Mesenchymal stem cell (in vitro differentiated cells and primary cell): Measurements from ENCODE around the gene MEF2A.

ENCODE experiments used
- DNase-seq: peaks from one replicate; pipeline ENCODE4 v3.0.0-alpha.2; 2013
- H2AFZ ChIP-seq: one replicate; pipeline ENCODE4 v1.6.1; 2013; ENCODE audit warnings: low read depth, mild to moderate bottlenecking, control low read depth, inconsistent platforms, low read length, moderate library complexity
- H2AK5ac ChIP-seq: 2 replicates; pipeline ENCODE4 v1.6.1; 2013; ENCODE audit warnings: low read length, moderate library complexity, mild to moderate bottlenecking, inconsistent platforms; ENCODE audit not compliant: severe bottlenecking
- H2BK120ac ChIP-seq: one replicate; pipeline ENCODE4 v1.6.1; 2013; ENCODE audit warnings: low read depth, mild to moderate bottlenecking, inconsistent platforms, low read length, moderate library complexity
- H2BK12ac ChIP-seq, 2 experiments: one replicate each; pipeline ENCODE4 v1.6.1; 2013; ENCODE audit warnings: inconsistent platforms in 2 of 2, low read length in 2 of 2, mild to moderate bottlenecking in 2 of 2, moderate library complexity in 2 of 2, control low read depth in 1 of 2
- H2BK15ac ChIP-seq: one replicate; pipeline ENCODE4 v1.6.1; 2013; ENCODE audit warnings: mild to moderate bottlenecking, low read depth, inconsistent platforms; ENCODE audit not compliant: poor library complexity, severe bottlenecking
- H2BK5ac ChIP-seq: 2 replicates; pipeline ENCODE4 v1.6.1; 2013; ENCODE audit warnings: low read depth, mild to moderate bottlenecking, low read length, control low read depth, inconsistent platforms; ENCODE audit not compliant: poor library complexity, severe bottlenecking
- H3K14ac ChIP-seq, 2 experiments: one replicate each; pipeline ENCODE4 v1.6.1; 2013; ENCODE audit warnings: inconsistent platforms in 2 of 2, low read length in 2 of 2, control low read depth in 1 of 2, mild to moderate bottlenecking in 1 of 2, moderate library complexity in 1 of 2
- H3K18ac ChIP-seq, 2 experiments: one replicate each; pipeline ENCODE4 v1.6.1; 2013; ENCODE audit warnings: inconsistent platforms in 2 of 2, low read length in 2 of 2, control low read depth in 1 of 2, low read depth in 1 of 2, mild to moderate bottlenecking in 1 of 2
- H3K23ac ChIP-seq, 2 experiments: one replicate each; pipeline ENCODE4 v1.6.1; 2013; ENCODE audit warnings: inconsistent platforms in 2 of 2, low read length in 2 of 2, mild to moderate bottlenecking in 2 of 2, moderate library complexity in 2 of 2, control low read depth in 1 of 2
- H3K27ac ChIP-seq: 2 replicates; pipeline ENCODE4 v1.5.1; 2013; ENCODE audit warnings: mild to moderate bottlenecking, moderate library complexity, low read length, control low read depth, inconsistent platforms; ENCODE audit not compliant: poor library complexity, severe bottlenecking
- H3K27me3 ChIP-seq, 2 experiments: 2 replicates each; pipeline versions ENCODE4 v1.6.1 to v1.7.0; 2013; ENCODE audit warnings: low read length in 2 of 2, mild to moderate bottlenecking in 2 of 2, moderate library complexity in 2 of 2, control low read depth in 1 of 2, inconsistent platforms in 1 of 2; ENCODE audit not compliant: control insufficient read depth in 1 of 2, insufficient read depth in 1 of 2
- H3K36me3 ChIP-seq, 2 experiments: 2 replicates each; pipeline versions ENCODE4 v1.6.1 to v1.7.0; 2013; ENCODE audit warnings: low read length in 2 of 2, control low read depth in 1 of 2, inconsistent platforms in 1 of 2, low read depth in 1 of 2, mild to moderate bottlenecking in 1 of 2; ENCODE audit not compliant: insufficient read depth in 2 of 2, control insufficient read depth in 1 of 2
- H3K4ac ChIP-seq, 2 experiments: one replicate each; pipeline ENCODE4 v1.6.1; 2013; ENCODE audit warnings: inconsistent platforms in 2 of 2, low read length in 2 of 2, mild to moderate bottlenecking in 2 of 2, moderate library complexity in 2 of 2, control low read depth in 1 of 2, low read depth in 1 of 2
- H3K4me1 ChIP-seq: 2 replicates; pipeline ENCODE4 v1.6.1; 2013; ENCODE audit warnings: low read depth, low read length, control low read depth; ENCODE audit not compliant: control insufficient read depth, insufficient read depth
- H3K4me2 ChIP-seq: 2 replicates; pipeline ENCODE4 v1.6.1; 2013; ENCODE audit warnings: low read length, mild to moderate bottlenecking, inconsistent platforms; ENCODE audit not compliant: poor library complexity, severe bottlenecking
- H3K4me3 ChIP-seq, 2 experiments: 2 replicates each; pipeline versions ENCODE4 v1.5.1 to v1.7.0; 2013; ENCODE audit warnings: low read length in 2 of 2, mild to moderate bottlenecking in 2 of 2, control low read depth in 1 of 2, low read depth in 1 of 2; ENCODE audit not compliant: insufficient read depth in 1 of 2
- H3K79me1 ChIP-seq: replicated peaks from 2 replicates; pipeline ENCODE4 v1.6.1; 2013; ENCODE audit warnings: mild to moderate bottlenecking, control low read depth, low read length, inconsistent platforms; ENCODE audit not compliant: poor library complexity, severe bottlenecking
- H3K9ac ChIP-seq: 2 replicates; pipeline ENCODE4 v1.7.0; 2013; ENCODE audit warnings: mild to moderate bottlenecking, low read length, moderate library complexity
- H3K9me3 ChIP-seq: 2 replicates; pipeline ENCODE4 v1.7.0; 2013; ENCODE audit warnings: mild to moderate bottlenecking, low read length; ENCODE audit not compliant: control insufficient read depth
- H4K8ac ChIP-seq: one replicate; pipeline ENCODE4 v1.6.1; 2013; ENCODE audit warnings: inconsistent platforms, mild to moderate bottlenecking, low read length, moderate library complexity
- H4K91ac ChIP-seq: one replicate; pipeline ENCODE4 v1.6.1; 2013; ENCODE audit warnings: mild to moderate bottlenecking, low read length, inconsistent platforms
- WGBS: methylation state at CpG from one replicate; pipeline ENCODE4 v1.1.7; 2013; ENCODE audit warnings: mixed read lengths; 5-methylcytosine and 5-hydroxymethylcytosine counted together

The MEF2A gene

DNA sequence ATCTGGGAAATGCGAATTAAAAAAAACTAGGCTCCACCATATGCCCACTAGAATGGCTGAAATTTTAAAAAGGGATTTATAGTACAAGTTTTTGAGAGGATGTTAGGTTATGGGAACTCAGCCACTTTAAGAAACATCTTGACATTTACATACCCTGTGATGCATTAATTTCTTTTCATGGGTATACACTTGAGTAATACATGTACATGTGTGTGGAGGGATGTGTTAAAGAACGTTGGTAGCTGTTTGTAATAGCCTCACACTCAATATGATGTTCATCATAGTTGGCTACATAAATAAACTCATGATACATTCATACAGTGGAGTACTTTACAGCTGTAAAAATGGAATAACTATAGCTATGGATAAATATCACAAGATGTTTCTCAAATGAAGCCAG, 40.9 kb downstream of the MEF2A start:
- Histone ChIP-seq H3K9ac (no peak overlapping the region), H3K14ac (no peak overlapping the region), H3K4me2 (no peak overlapping the region), H2AK5ac (no peak overlapping the region), H3K4me3 (no peak overlapping the region), H3K23ac (no peak overlapping the region), H3K36me3 (peaks cover 0 to 20% of the 10 kb centered on the region in 2 experiments), H2AFZ (no peak overlapping the region), H3K18ac (no peak overlapping the region), H2BK15ac (no peak overlapping the region), H2BK5ac (no peak overlapping the region), H3K9me3 (no peaks in the 10 kb centered on the region), H2BK120ac (no peak overlapping the region), H3K27me3 (no peaks in the 10 kb centered on the region), H4K8ac (no peak overlapping the region), H3K4ac (no peak overlapping the region), H3K27ac (no peak overlapping the region), H4K91ac (no peak overlapping the region), H3K79me1 (peaks cover 3% of the 10 kb centered on the region), H2BK12ac (no peak overlapping the region), H3K4me1 (peaks cover 7% of the 10 kb centered on the region)
- no peak for DNase-seq
- WGBS = no CpG with 5 or more reads among the region's 2 CpGs

DNA sequence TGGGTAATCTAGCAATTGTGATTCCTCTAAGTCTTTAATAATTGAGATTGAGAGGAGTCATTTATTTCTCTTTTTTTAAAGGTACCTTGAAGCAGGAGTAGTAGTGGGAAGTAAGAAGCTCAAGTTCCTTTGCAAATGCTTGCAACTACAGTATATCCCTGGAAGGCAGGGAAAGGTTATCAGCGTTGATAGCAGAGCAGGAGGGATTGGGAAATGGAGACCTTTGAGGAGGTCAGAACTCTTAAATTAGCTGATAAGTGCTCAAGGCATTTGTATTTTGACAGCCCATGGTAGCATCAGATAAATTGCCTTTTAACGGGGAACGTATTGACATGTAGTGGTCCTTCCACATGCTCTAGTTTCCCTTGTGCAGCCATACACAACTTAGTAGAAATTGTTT, 47.7 kb downstream of the MEF2A start:
- H3K27ac ChIP-seq = no peak overlapping the region
- no peak overlapping the region for H3K9ac ChIP-seq
- no peak overlapping the region for H4K91ac ChIP-seq
- no peak overlapping the region for H3K14ac ChIP-seq
- H4K8ac ChIP-seq = no peak overlapping the region
- H3K36me3 ChIP-seq = peaks cover 0 to 6% of the 10 kb centered on the region in 2 experiments
- no peak for DNase-seq
- peaks cover 20% of the 10 kb centered on the region for H3K79me1 ChIP-seq
- H3K4me2 ChIP-seq = no peak overlapping the region
- H2AK5ac ChIP-seq = no peak overlapping the region
- H2BK12ac ChIP-seq = no peak overlapping the region
- H2AFZ ChIP-seq = no peak overlapping the region
- peak overlapping the region in 1 of 2 experiments; percentile 40 for H3K18ac ChIP-seq
- no peak overlapping the region for H3K4me3 ChIP-seq
- H2BK5ac ChIP-seq = no peak overlapping the region
- H3K23ac ChIP-seq = no peak overlapping the region
- no peak overlapping the region for H2BK15ac ChIP-seq
- 52% methylated on average over 1 of the region's 3 CpGs for WGBS
- no peaks in the 10 kb centered on the region for H3K9me3 ChIP-seq
- H2BK120ac ChIP-seq = no peak overlapping the region
- H3K27me3 ChIP-seq = no peaks in the 10 kb centered on the region
- no peaks in the 10 kb centered on the region for H3K4me1 ChIP-seq
- H3K4ac ChIP-seq = no peak overlapping the region

DNA sequence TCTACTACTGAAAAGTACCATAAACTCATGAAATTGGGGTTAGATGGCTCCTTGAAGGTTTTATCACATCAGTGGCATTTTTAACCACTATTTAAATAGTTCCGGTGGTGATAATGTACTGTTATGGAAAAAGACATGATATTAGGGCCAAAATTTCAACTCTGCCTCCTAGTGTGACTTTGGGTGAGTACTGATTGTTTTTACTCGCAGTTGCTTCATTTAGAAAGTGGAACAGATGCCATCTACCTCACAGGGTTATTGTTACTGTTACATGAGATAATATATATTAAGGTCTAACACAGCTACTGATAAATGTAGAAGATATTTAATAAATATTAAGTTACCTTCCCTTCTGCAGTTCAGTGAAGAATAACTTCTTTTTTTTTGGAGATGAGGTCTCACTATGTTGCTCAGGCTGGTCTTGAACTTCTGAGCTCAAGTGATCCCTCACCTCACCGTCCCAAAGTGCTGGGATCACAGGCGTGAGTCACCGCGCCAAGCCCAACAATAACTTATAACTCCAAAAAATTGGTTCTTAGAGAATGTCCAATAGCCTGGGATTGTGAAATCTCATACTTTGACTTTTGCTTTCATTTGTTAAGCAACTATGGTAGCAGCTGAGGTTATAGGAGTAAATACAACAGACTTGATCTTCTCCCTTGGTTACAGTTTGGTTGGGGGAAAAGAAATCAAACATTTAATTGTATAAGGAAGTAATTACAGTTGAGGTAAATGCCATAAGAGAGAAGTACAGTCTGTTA, 48.3 kb downstream of the MEF2A start:
- 100% methylated on average over 1 of the region's 6 CpGs for WGBS
- H4K91ac ChIP-seq = no peak overlapping the region
- no peak overlapping the region for H2BK15ac ChIP-seq

DNA sequence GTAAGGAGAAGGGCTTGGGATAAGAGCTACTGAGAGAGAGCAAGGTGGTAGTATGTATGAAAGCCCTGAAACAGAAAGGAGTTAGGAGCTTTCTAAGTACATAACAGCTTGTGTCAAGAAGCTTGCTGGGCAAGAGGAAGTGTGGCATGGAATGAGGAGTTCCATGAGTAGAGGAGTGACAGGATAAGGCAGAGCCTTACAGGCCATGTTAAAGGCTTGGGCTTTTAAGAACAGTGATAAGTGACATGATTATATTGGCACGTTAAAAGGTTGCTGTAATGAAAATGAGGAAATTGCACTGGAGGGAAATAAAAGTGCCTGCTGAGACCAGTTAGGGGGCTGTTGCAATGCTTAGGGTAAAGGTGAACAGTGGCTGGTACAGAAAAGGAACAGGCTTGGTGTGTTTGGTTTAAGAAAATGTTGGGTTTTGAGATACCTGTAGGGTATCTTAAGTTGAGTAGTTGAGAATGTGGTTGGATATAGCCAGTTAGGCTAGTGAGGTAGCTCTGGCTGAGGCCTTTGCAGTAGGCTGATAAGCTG, 49.0 kb downstream of the MEF2A start:
- Histone ChIP-seq H3K18ac (peak overlapping the region in 1 of 2 experiments; percentile 22), H2BK5ac (no peak overlapping the region), H4K91ac (no peak overlapping the region), H2BK12ac (no peak overlapping the region), H3K14ac (no peak overlapping the region), H3K9me3 (no peaks in the 10 kb centered on the region), H2BK120ac (no peak overlapping the region), H3K36me3 (peaks cover 0 to 6% of the 10 kb centered on the region in 2 experiments), H2AFZ (no peak overlapping the region), H3K4me3 (peak overlapping the region in 1 of 2 experiments; percentile 51), H3K27ac (no peak overlapping the region), H3K9ac (peak overlapping the region; percentile 66), H4K8ac (no peak overlapping the region), H3K4me1 (peaks cover 4% of the 10 kb centered on the region), H3K27me3 (no peaks in the 10 kb centered on the region), H2AK5ac (no peak overlapping the region), H3K79me1 (peaks cover 19% of the 10 kb centered on the region), H3K4me2 (no peak overlapping the region), H3K4ac (no peak overlapping the region), H2BK15ac (no peak overlapping the region), H3K23ac (no peak overlapping the region)
- peak; percentile 38 for DNase-seq
- 30% methylated on average over 1 of the region's 1 CpG for WGBS

More for the DNA sequence above, 48.3 kb downstream of the MEF2A start:
- Histone ChIP-seq H3K4me2 (no peak overlapping the region), H2AFZ (no peak overlapping the region), H2AK5ac (no peak overlapping the region), H2BK12ac (no peak overlapping the region), H3K9me3 (no peaks in the 10 kb centered on the region), H3K27me3 (no peaks in the 10 kb centered on the region), H2BK5ac (no peak overlapping the region), H3K79me1 (peaks cover 18% of the 10 kb centered on the region), H3K27ac (no peak overlapping the region), H3K9ac (peak overlapping the region; percentile 66), H4K8ac (no peak overlapping the region), H3K18ac (no peak overlapping the region), H3K36me3 (peaks cover 0 to 6% of the 10 kb centered on the region in 2 experiments), H3K4me1 (peaks cover 2% of the 10 kb centered on the region), H2BK120ac (no peak overlapping the region), H3K14ac (no peak overlapping the region), H3K4ac (no peak overlapping the region), H3K4me3 (peak overlapping the region in 1 of 2 experiments; percentile 51), H3K23ac (no peak overlapping the region)
- DNase-seq = peak; percentile 73
